NB4 (cell line): ENCODE data around the gene SHISAL2A.
A peak's percentile ranks its signal among the peaks of the same experiment; 100 is the strongest.
"Not testable (repeated sequence)": the region's sequence is repeated elsewhere in the genome, so short reads cannot be mapped to it uniquely, and the experiment has no call there.

Experiments
- DNase-seq: peaks from one replicate; pipeline ENCODE4 v3.0.0; 2010; ENCODE audit warnings: low read depth
- H3K4me3 ChIP-seq: one replicate; pipeline ENCODE4 v1.5.1; 2011; ENCODE audit warnings: mild to moderate bottlenecking, low read depth, low read length, moderate library complexity
- CTCF ChIP-seq: IDR thresholded peaks from one replicate; pipeline ENCODE4 v1.5.1; 2012; ENCODE audit warnings: low read depth, low read length
- MAX ChIP-seq: IDR thresholded peaks from 2 replicates; pipeline ENCODE4 v1.6.1; 2011; ENCODE audit warnings: low read depth, low read length
- MYC ChIP-seq: IDR thresholded peaks from 2 replicates; pipeline ENCODE4 v1.6.1; 2011; ENCODE audit warnings: low read depth, low read length
- POLR2A ChIP-seq: IDR thresholded peaks from 2 replicates; pipeline ENCODE4 v1.6.1; 2011; ENCODE audit warnings: mild to moderate bottlenecking; ENCODE audit not compliant: insufficient read length; ENCODE audit errors: extremely low read depth

Gene SHISAL2A

GRCh38 chr1:52684545-52684944 is 51.6 kb downstream of the SHISAL2A start:
- H3K4me3 ChIP-seq, result no peak overlapping the region
- no peak for TF ChIP-seq MYC
- no peak for TF ChIP-seq CTCF
- TF ChIP-seq MAX, result no peak
- TF ChIP-seq POLR2A, result no peak
- no peak for DNase-seq

- peak; percentile 84 for DNase-seq
- not testable (repeated sequence) for H3K4me3 ChIP-seq
- TF ChIP-seq CTCF, result peak; percentile 67
Measured at GRCh38 chr1:52686261-52686751, 53.3 kb downstream of the SHISAL2A start.

DNA sequence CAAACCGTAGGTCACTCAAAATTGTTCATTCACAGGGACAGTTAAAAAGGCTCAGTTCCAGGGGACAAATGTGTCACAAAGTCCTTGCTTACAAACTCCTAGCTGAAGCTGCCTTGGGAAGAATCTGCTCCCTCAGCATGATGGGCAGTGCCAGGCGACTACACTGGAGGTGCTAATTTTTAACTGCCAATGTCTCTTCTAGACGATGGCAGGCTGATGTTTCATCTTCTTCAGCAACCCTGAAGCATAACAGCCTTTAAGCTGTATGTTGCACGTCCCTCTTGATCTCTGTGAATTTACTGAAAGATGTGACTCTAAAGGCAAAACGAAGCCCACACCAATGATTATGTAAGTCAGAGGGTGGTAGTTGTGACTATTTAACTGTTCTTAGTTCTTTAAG is 53.9 kb downstream of the SHISAL2A start:
- no peak for TF ChIP-seq POLR2A
- no peak for TF ChIP-seq CTCF
- no peak for TF ChIP-seq MYC
- TF ChIP-seq MAX, result no peak
- no peak for DNase-seq
- no peak overlapping the region for H3K4me3 ChIP-seq

DNA sequence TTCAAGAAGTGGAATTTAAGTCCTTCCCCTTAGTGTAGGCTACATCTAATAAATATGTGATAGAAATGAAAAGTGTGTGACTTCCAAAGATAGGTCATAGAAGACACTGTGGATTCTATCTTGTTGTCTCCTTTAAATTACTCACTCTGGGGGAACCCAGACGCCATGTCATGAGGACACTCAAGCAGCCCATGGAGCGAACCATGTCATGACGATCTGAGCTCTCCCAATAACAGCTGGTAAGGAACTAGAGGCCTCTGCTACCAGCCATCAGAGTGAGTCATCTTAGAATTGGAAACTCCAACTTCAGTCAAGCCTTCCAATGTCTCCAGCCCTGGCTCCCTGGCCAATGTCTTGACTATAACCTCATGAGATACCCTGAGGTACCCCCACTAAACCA is 58.9 kb downstream of the SHISAL2A start:
- H3K4me3 ChIP-seq, result no peak overlapping the region
- DNase-seq, result no peak
- TF ChIP-seq MYC, result no peak
- no peak for TF ChIP-seq MAX
- TF ChIP-seq POLR2A, result no peak
- TF ChIP-seq CTCF, result no peak

DNA sequence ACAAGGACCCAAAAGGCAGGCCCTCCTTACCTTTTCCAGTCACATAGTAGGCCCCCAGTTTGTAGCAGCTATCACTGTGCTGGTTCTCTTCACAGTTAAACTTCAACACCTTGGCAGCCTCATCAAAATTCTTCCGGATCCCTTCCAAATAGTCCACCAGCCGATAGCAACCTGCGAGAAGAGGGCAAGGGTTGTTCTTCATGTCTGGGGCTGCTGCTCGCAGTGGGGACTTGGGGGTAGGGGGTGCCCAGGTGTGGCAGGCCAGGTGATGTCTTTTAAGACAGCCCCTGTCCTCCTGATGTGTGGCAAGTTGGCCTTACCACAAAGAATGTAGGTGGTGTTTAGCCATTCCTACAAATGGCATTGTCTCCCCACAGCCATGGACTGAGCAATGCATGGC is 59.7 kb downstream of the SHISAL2A start:
- no peak for DNase-seq
- no peak for TF ChIP-seq POLR2A
- TF ChIP-seq MAX, result no peak
- no peak for TF ChIP-seq CTCF
- TF ChIP-seq MYC, result no peak
- H3K4me3 ChIP-seq, result no peak overlapping the region

- H3K4me3 ChIP-seq, DNase-seq: not testable (repeated sequence)
Measured at GRCh38 chr1:52693351-52693750, 60.4 kb downstream of the SHISAL2A start.
